Tibial artery (tissue), 4 donors: Measurements from ENCODE around the gene RIPOR2.

Experiments used
- DNase-seq, 2 donors: peaks; one replicate each; pipeline ENCODE4 v3.0.0-alpha.2; 2019
- H3K27ac ChIP-seq, 2 donors: fragments of 200-600 bp; sonication (generic) in 1 of 2; 1 replicate in 1 of 2; 2 replicates in 1 of 2; pipeline ENCODE4 v1.5.1; 2018 to 2019; ENCODE audit warnings: mild to moderate bottlenecking in 1 of 2
- H3K27me3 ChIP-seq, 2 donors: fragments of 200-600 bp; sonication (generic) in 1 of 2; one replicate each; pipeline versions ENCODE4 v1.5.1 to v1.6.0; 2016 to 2019
- H3K36me3 ChIP-seq, 3 donors: fragments of 200-600 bp; sonication (generic) in 2 of 3; one replicate each; pipeline ENCODE4 v1.5.1; 2016 to 2019; ENCODE audit warnings: mild to moderate bottlenecking in 2 of 3
- H3K4me1 ChIP-seq, 4 donors: fragments of 200-600 bp; sonication (generic) in 2 of 4; 1 replicate in 3 of 4; 2 replicates in 1 of 4; pipeline ENCODE4 v1.5.1; 2016 to 2019
- H3K4me3 ChIP-seq, 2 donors: fragments of 200-600 bp; sonication (generic) in 1 of 2; 1 replicate in 1 of 2; 2 replicates in 1 of 2; pipeline ENCODE4 v1.5.1; 2018 to 2019; ENCODE audit warnings: mild to moderate bottlenecking in 2 of 2
- H3K9me3 ChIP-seq, 3 donors: fragments of 200-600 bp; sonication (generic) in 1 of 3; one replicate each; pipeline ENCODE4 v1.5.1; 2016 to 2019
- CTCF ChIP-seq, 2 experiments: fragments of 200-600 bp in 1 of 2; fragments of 450-650 bp in 1 of 2; IDR thresholded peaks; one replicate each; pipeline ENCODE4 v1.5.1; 2017 to 2019; ENCODE audit warnings: antibody characterized with exemption in 2 of 2, mild to moderate bottlenecking in 1 of 2, moderate library complexity in 1 of 2
- intact Hi-C: fragments of 100-400 bp; cut with DNase I; formaldehyde crosslinking; loops from one replicate; pipeline ENCODE4 v1.15.0; 2023; ENCODE audit warnings: low total_unique reads

The RIPOR2 gene

GRCh38 chr6:24802271-24803059 lies 133.3 kb downstream of the RIPOR2 start:
- DNase-seq, result no peak
- Histone ChIP-seq H3K9me3 (no peaks in the 10 kb centered on the region), H3K4me1 (no peaks in the 10 kb centered on the region), H3K27ac (no peak overlapping the region), H3K27me3 (no peaks in the 10 kb centered on the region), H3K36me3 (peaks cover 0 to 6% (median 0%) of the 10 kb centered on the region in 3 donors), H3K4me3 (no peak overlapping the region)
- TF ChIP-seq CTCF (IDR thresholded peaks at IDR 0.05), result no peak
- intact Hi-C loops, result no loop called here

- no peaks in the 10 kb centered on the region for H3K9me3 ChIP-seq
- intact Hi-C loops, result no loop called here
- H3K27me3 ChIP-seq, result no peaks in the 10 kb centered on the region
- H3K27ac ChIP-seq, result no peak overlapping the region
- no peaks in the 10 kb centered on the region for H3K36me3 ChIP-seq
- DNase-seq, result no peak
- H3K4me3 ChIP-seq, result no peak overlapping the region
- H3K4me1 ChIP-seq, result no peaks in the 10 kb centered on the region
- TF ChIP-seq CTCF (IDR thresholded peaks at IDR 0.05), result no peak
Observed at GRCh38 chr6:24799541-24799915, 136.2 kb downstream of the RIPOR2 start.

GRCh38 chr6:24798740-24799540 lies 136.8 kb downstream of the RIPOR2 start, which contains the start of gene ARMH2:
TSS of gene ARMH2 (minus strand) at chr6:24798917. CDS start at chr6:24798857, 60 bp downstream.
- Histone ChIP-seq H3K36me3 (no peaks in the 10 kb centered on the region), H3K4me1 (no peaks in the 10 kb centered on the region), H3K27me3 (no peaks in the 10 kb centered on the region), H3K4me3 (no peak within 1 kb of the TSS), H3K9me3 (no peaks in the 10 kb centered on the region), H3K27ac (no peak within 1 kb of the TSS)
- intact Hi-C loops, result no loop called here
- no peak for DNase-seq
- TF ChIP-seq CTCF (IDR thresholded peaks at IDR 0.05), result no peak

GRCh38 chr6:24797596-24798216 lies 138.1 kb downstream of the RIPOR2 start:
- Histone ChIP-seq H3K27ac (no peak overlapping the region), H3K4me1 (no peaks in the 10 kb centered on the region), H3K9me3 (no peaks in the 10 kb centered on the region), H3K27me3 (no peaks in the 10 kb centered on the region), H3K36me3 (no peaks in the 10 kb centered on the region), H3K4me3 (no peak overlapping the region)
- DNase-seq, result no peak
- TF ChIP-seq CTCF (IDR thresholded peaks at IDR 0.05), result no peak
- intact Hi-C loops, result no loop called here

DNA sequence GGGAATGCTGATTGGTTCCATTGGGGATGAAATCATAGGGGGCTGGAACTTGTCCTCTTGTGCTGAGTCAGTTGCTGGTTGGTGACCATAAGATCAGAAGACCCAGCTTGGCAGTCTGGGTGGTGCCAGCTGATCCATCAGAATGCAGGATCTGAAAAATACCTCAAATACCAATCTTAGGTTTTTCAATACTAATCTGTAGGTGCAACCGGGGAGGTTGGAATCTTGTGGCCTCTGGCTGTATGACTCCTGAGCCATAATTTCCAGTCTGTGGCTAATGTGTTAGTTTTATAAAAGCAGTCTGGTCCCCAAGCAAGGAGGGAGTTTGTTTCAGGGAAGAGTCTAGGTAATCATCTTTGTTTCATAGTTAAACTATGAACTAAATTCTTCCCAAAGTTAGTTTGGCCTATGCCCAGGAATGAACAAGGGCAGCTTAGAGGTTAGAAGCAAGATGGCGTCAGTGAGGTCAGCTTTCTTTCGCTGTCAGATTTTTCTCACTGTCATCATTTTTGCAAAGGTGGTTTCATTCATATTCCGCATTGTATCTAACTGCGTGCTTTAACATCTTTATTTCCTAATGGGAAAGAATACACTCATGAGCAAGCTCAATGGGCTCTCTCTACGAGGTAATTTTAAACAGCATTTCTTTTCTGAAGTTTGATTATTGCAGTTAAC lies 139.0 kb downstream of the RIPOR2 start:
- H3K4me3 ChIP-seq, result no peak overlapping the region
- H3K9me3 ChIP-seq, result no peaks in the 10 kb centered on the region
- H3K36me3 ChIP-seq, result no peaks in the 10 kb centered on the region
- intact Hi-C loops, result no loop called here
- TF ChIP-seq CTCF (IDR thresholded peaks at IDR 0.05), result no peak
- no peaks in the 10 kb centered on the region for H3K27me3 ChIP-seq
- H3K4me1 ChIP-seq, result no peaks in the 10 kb centered on the region
- H3K27ac ChIP-seq, result no peak overlapping the region
- DNase-seq, result no peak
